Astrocyte (in vitro differentiated cells and primary cell): ENCODE measurements around the gene ECE1. TPM values are rescaled to one million over a fixed set of nuclear protein-coding genes. Genes with fewer than 3 reads are reported as not detected.

ENCODE experiments used
- DNase-seq: peaks from one replicate; pipeline ENCODE4 v3.0.0-alpha.2; 2010; ENCODE audit warnings: low read depth
- FAIRE-seq: peaks from 2 replicates; lab custom pipeline; 2011; peaks lifted over from hg19 to GRCh38; lab: Jason Lieb, UNC
- H2AFZ ChIP-seq: 2 replicates; pipeline ENCODE4 v1.6.0; 2012; ENCODE audit warnings: low read depth, low read length, inconsistent platforms
- H3K27ac ChIP-seq: 2 replicates; pipeline ENCODE4 v1.5.1; 2011; ENCODE audit warnings: low read depth, low read length, inconsistent platforms
- H3K27me3 ChIP-seq: 2 replicates; pipeline ENCODE4 v1.6.0; 2011; ENCODE audit warnings: low read length, inconsistent platforms; ENCODE audit not compliant: insufficient read depth
- H3K36me3 ChIP-seq: 2 replicates; pipeline ENCODE4 v1.5.1; 2011; ENCODE audit warnings: low read length, inconsistent platforms; ENCODE audit not compliant: insufficient read depth
- H3K4me1 ChIP-seq: 2 replicates; pipeline ENCODE4 v1.5.1; 2011; ENCODE audit warnings: low read length, inconsistent platforms; ENCODE audit not compliant: insufficient read depth
- H3K4me2 ChIP-seq: 2 replicates; pipeline ENCODE4 v1.6.0; 2012; ENCODE audit warnings: low read length, inconsistent platforms
- H3K4me3 ChIP-seq: 2 replicates; pipeline ENCODE4 v1.5.1; 2011; ENCODE audit warnings: low read depth, mild to moderate bottlenecking, low read length, inconsistent platforms; ENCODE audit not compliant: insufficient read depth
- H3K79me2 ChIP-seq: 2 replicates; pipeline ENCODE4 v1.6.0; 2012; ENCODE audit warnings: mild to moderate bottlenecking, low read length, inconsistent platforms; ENCODE audit not compliant: insufficient read depth
- H3K9ac ChIP-seq: 2 replicates; pipeline ENCODE4 v1.6.0; 2012; ENCODE audit warnings: mild to moderate bottlenecking, low read length, inconsistent platforms
- H3K9me3 ChIP-seq: 2 replicates; pipeline ENCODE4 v1.5.1; 2012; ENCODE audit warnings: low read depth, mild to moderate bottlenecking, low read length, inconsistent platforms; ENCODE audit not compliant: insufficient read depth
- H4K20me1 ChIP-seq: 2 replicates; pipeline ENCODE4 v1.6.0; 2012; ENCODE audit warnings: low read length, inconsistent platforms; ENCODE audit not compliant: insufficient read depth
- H3K27ac Mint-ChIP-seq: one replicate; pipeline ENCODE4 v1.8.0; 2021; ENCODE audit warnings: mild to moderate bottlenecking, mixed read lengths; ENCODE audit not compliant: unreplicated experiment
- H3K27me3 Mint-ChIP-seq: one replicate; pipeline ENCODE4 v1.8.0; 2021; ENCODE audit warnings: low read depth, mixed read lengths; ENCODE audit not compliant: unreplicated experiment
- H3K36me3 Mint-ChIP-seq: one replicate; pipeline ENCODE4 v1.8.0; 2021; ENCODE audit warnings: low read depth, mixed read lengths; ENCODE audit not compliant: unreplicated experiment
- H3K4me1 Mint-ChIP-seq: one replicate; pipeline ENCODE4 v1.8.0; 2021; ENCODE audit warnings: low read depth, mixed read lengths; ENCODE audit not compliant: unreplicated experiment
- H3K4me3 Mint-ChIP-seq: one replicate; pipeline ENCODE4 v1.8.0; 2021; ENCODE audit warnings: mild to moderate bottlenecking, moderate library complexity, mixed read lengths; ENCODE audit not compliant: unreplicated experiment
- H3K9me3 Mint-ChIP-seq: one replicate; pipeline ENCODE4 v1.8.0; 2021; ENCODE audit warnings: mild to moderate bottlenecking, mixed read lengths; ENCODE audit not compliant: unreplicated experiment
- EZH2 ChIP-seq: IDR thresholded peaks from 2 replicates; pipeline ENCODE4 v1.6.1; 2012; ENCODE audit warnings: mild to moderate bottlenecking, low read length, inconsistent platforms; ENCODE audit not compliant: insufficient read depth
- total RNA-seq: library from RNA; stranded (reverse); gene quantifications from 2 replicates; pipeline ENCODE4 v1.2.1, GENCODE V29; 2021
- TF ChIP-seq, protein P1 (sequence below): IDR thresholded peaks from 2 replicates; pipeline ENCODE4 v1.5.1; 2011; ENCODE audit warnings: low read depth, mild to moderate bottlenecking, inconsistent platforms, low read length, moderate library complexity; ENCODE audit not compliant: insufficient read depth

Gene ECE1
- total RNA-seq, 1 donor from 2014 or later: 172 TPM

DNA sequence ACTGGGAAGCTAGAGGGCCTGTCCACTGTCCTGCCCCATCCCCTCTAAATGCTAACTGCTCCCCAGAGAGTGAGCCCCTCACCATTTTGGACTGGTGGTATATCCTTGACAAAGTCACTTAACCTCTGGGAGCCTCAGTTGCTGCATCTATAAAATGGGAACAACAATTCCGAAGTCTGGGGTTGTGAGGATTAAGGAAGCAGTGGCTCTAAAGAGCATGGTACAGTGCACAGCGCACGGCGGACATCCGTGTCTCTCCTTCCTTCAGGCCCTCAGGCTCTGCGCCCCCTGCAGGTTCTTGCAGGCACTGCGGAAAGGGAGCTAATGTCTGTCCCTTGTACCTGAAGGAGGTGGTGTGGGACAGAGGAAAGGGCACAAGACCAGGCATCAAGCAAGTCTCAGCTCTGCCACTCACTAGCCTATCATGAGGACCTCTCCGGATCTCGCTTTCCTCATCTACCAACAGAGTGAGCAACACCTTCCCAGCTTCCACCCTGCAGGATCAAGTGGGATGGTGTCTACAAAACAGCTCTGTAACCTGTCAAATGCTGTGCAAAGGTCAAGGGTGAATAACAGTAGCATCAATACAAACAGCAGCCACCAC, 20.1 kb downstream of the ECE1 start:
- H3K9me3 Mint-ChIP-seq: no peaks in the 10 kb centered on the region
- Histone ChIP-seq H3K36me3 (peaks cover 39% of the 10 kb centered on the region), H3K27ac (no peak overlapping the region), H3K9ac (no peak overlapping the region), H3K27me3 (no peaks in the 10 kb centered on the region), H3K4me1 (peaks cover 17% of the 10 kb centered on the region), H3K4me3 (no peak overlapping the region), H3K9me3 (no peaks in the 10 kb centered on the region), H3K4me2 (no peak overlapping the region), H3K79me2 (peaks cover 11% of the 10 kb centered on the region), H4K20me1 (peaks cover 10% of the 10 kb centered on the region), H2AFZ (no peak overlapping the region)
- H3K36me3 Mint-ChIP-seq: peaks cover 35% of the 10 kb centered on the region
- no peak overlapping the region for H3K27ac Mint-ChIP-seq
- DNase-seq (no peak), FAIRE-seq (no peak)
- TF ChIP-seq EZH2: no peak
- TF ChIP-seq, protein P1, sequence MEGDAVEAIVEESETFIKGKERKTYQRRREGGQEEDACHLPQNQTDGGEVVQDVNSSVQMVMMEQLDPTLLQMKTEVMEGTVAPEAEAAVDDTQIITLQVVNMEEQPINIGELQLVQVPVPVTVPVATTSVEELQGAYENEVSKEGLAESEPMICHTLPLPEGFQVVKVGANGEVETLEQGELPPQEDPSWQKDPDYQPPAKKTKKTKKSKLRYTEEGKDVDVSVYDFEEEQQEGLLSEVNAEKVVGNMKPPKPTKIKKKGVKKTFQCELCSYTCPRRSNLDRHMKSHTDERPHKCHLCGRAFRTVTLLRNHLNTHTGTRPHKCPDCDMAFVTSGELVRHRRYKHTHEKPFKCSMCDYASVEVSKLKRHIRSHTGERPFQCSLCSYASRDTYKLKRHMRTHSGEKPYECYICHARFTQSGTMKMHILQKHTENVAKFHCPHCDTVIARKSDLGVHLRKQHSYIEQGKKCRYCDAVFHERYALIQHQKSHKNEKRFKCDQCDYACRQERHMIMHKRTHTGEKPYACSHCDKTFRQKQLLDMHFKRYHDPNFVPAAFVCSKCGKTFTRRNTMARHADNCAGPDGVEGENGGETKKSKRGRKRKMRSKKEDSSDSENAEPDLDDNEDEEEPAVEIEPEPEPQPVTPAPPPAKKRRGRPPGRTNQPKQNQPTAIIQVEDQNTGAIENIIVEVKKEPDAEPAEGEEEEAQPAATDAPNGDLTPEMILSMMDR: peak; percentile 86
- H3K4me3 Mint-ChIP-seq: no peak overlapping the region
- H3K4me1 Mint-ChIP-seq: peaks cover 1% of the 10 kb centered on the region
- no peaks in the 10 kb centered on the region for H3K27me3 Mint-ChIP-seq

DNA sequence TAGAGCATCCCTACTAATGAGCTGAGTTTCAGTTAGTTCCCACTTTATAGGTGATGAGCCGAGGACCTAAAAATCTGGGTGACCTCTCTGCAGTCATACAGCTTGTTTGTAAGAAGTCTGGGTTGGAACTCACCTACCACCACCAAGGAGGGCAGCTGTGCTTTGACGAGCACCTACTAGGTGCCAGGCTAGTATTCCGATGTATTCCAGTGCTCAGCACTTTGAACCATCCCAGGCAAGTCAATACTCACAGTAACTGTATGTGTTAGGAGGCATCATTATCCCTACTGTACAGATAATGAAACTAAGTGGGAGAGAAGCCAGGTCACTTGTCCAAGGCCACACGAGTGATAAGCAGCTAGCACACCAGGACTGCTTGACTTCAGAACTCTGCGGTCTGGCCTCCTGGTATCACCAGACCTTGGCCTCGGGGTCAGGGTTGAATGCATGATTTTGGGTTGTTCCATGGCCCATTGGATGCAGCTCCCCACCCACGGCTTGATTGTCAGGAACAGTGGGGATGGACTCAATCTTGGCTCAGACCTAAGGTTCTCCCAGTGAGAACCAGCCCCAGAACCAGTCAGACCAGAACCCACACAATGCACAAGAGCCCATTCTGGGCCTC, 20.7 kb downstream of the ECE1 start:
- Histone ChIP-seq H4K20me1 (peaks cover 10% of the 10 kb centered on the region), H3K27me3 (no peaks in the 10 kb centered on the region), H3K27ac (no peak overlapping the region), H3K36me3 (peaks cover 35% of the 10 kb centered on the region), H3K9ac (no peak overlapping the region), H3K4me2 (no peak overlapping the region), H2AFZ (no peak overlapping the region), H3K4me1 (peaks cover 23% of the 10 kb centered on the region), H3K9me3 (no peaks in the 10 kb centered on the region), H3K4me3 (no peak overlapping the region), H3K79me2 (peaks cover 11% of the 10 kb centered on the region)
- Mint-ChIP-seq H3K27ac (no peak overlapping the region), H3K4me1 (peaks cover 7% of the 10 kb centered on the region), H3K4me3 (no peak overlapping the region), H3K36me3 (peaks cover 32% of the 10 kb centered on the region), H3K27me3 (no peaks in the 10 kb centered on the region), H3K9me3 (no peaks in the 10 kb centered on the region)
- DNase-seq (no peak), FAIRE-seq (no peak)
- TF ChIP-seq, protein P1: no peak
- TF ChIP-seq EZH2: no peak
